ENCODE measurements around the gene C2CD2L. TPM values are rescaled to one million over a fixed set of nuclear protein-coding genes. Genes with fewer than 3 reads are reported as not detected.

C2CD2L gene
- total and polyA plus RNA-seq, 2 of the 13 experiments (the other 11 are each of a cell fraction or from before 2014, with no cell fraction given) = 3.7 to 5.5 TPM

DNA sequence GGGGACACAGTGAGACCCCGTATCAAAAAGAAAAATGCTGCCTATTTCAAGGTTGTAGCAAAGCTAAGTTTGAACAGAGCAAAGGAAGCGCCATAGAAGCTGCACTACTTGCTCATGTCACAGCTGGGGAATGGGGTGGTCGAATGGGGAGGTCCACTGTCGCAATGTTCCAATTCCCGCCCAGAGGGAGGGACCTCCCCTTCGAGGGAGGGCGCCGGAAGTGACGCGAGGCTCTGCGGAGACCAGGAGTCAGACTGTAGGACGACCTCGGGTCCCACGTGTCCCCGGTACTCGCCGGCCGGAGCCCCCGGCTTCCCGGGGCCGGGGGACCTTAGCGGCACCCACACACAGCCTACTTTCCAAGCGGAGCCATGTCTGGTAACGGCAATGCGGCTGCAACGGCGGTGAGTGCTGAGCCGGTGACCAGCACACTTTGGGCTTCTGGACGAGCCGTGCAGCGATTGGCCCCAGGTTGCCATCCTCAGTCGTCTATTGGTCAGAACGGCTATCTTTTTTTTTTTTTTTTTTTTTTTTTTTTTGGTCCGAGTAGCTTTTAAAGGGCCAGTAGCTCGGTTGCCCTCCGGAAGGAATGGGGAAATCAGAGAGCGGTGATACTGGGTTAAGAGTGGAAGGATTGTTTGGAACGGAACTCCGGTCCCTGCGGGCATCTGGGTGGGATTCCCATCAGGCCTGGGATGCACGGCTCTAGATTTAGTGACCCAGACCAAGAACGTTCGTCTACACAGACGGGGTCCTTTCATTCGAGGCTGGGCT lies 22.3 kb upstream of the C2CD2L start, which contains the start of gene HMBS (continued):
- TF ChIP-seq, protein P1, sequence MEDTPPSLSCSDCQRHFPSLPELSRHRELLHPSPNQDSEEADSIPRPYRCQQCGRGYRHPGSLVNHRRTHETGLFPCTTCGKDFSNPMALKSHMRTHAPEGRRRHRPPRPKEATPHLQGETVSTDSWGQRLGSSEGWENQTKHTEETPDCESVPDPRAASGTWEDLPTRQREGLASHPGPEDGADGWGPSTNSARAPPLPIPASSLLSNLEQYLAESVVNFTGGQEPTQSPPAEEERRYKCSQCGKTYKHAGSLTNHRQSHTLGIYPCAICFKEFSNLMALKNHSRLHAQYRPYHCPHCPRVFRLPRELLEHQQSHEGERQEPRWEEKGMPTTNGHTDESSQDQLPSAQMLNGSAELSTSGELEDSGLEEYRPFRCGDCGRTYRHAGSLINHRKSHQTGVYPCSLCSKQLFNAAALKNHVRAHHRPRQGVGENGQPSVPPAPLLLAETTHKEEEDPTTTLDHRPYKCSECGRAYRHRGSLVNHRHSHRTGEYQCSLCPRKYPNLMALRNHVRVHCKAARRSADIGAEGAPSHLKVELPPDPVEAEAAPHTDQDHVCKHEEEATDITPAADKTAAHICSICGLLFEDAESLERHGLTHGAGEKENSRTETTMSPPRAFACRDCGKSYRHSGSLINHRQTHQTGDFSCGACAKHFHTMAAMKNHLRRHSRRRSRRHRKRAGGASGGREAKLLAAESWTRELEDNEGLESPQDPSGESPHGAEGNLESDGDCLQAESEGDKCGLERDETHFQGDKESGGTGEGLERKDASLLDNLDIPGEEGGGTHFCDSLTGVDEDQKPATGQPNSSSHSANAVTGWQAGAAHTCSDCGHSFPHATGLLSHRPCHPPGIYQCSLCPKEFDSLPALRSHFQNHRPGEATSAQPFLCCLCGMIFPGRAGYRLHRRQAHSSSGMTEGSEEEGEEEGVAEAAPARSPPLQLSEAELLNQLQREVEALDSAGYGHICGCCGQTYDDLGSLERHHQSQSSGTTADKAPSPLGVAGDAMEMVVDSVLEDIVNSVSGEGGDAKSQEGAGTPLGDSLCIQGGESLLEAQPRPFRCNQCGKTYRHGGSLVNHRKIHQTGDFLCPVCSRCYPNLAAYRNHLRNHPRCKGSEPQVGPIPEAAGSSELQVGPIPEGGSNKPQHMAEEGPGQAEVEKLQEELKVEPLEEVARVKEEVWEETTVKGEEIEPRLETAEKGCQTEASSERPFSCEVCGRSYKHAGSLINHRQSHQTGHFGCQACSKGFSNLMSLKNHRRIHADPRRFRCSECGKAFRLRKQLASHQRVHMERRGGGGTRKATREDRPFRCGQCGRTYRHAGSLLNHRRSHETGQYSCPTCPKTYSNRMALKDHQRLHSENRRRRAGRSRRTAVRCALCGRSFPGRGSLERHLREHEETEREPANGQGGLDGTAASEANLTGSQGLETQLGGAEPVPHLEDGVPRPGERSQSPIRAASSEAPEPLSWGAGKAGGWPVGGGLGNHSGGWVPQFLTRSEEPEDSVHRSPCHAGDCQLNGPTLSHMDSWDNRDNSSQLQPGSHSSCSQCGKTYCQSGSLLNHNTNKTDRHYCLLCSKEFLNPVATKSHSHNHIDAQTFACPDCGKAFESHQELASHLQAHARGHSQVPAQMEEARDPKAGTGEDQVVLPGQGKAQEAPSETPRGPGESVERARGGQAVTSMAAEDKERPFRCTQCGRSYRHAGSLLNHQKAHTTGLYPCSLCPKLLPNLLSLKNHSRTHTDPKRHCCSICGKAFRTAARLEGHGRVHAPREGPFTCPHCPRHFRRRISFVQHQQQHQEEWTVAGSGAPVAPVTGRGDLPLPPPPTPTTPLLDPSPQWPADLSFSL (CRISPR knock-in tag; IDR thresholded peaks at IDR 0.05) = no peak
- TF ChIP-seq ZNF546 (CRISPR knock-in tag; conservative IDR thresholded peaks at IDR 0.05) = no peak
- no peak for TF ChIP-seq KMT2B (CRISPR knock-in tag; IDR thresholded peaks at IDR 0.05)
- TF ChIP-seq ZKSCAN8 (CRISPR knock-in tag; IDR thresholded peaks at IDR 0.05; ENCODE audit: borderline replicate concordance) = peak; percentile 33; the same call in 1 of the 2 replicates
- TF ChIP-seq CREB1 (IDR thresholded peaks at IDR 0.05) = peak; percentile 89
- peak; percentile 96 for TF ChIP-seq CREB1 (CRISPR knock-in tag; IDR thresholded peaks at IDR 0.05)
- no peak for TF ChIP-seq NR1H2 (CRISPR knock-in tag; IDR thresholded peaks at IDR 0.05; ENCODE audit: borderline replicate concordance, low read depth)
- TF ChIP-seq BHLHE40 (IDR thresholded peaks at IDR 0.05; ENCODE audit: low read length) = no peak
- TF ChIP-seq ZNF558 (CRISPR knock-in tag; IDR thresholded peaks at IDR 0.05; ENCODE audit: borderline replicate concordance) = no peak
- no peak for TF ChIP-seq TOPORS (CRISPR knock-in tag; IDR thresholded peaks at IDR 0.05)
- TF ChIP-seq ZNF460 (CRISPR knock-in tag; IDR thresholded peaks at IDR 0.05; ENCODE audit: borderline replicate concordance) = no peak
- TF ChIP-seq ZSCAN22 (CRISPR knock-in tag; IDR thresholded peaks at IDR 0.05) = no peak
- no peak for TF ChIP-seq NCOA2 (CRISPR knock-in tag; IDR thresholded peaks at IDR 0.05)
- TF ChIP-seq RAD51 (IDR thresholded peaks at IDR 0.05; ENCODE audit: borderline replicate concordance) = no peak
- no peak for TF ChIP-seq RCOR2 (CRISPR knock-in tag; IDR thresholded peaks at IDR 0.05)
- peak; percentile 94 for TF ChIP-seq CEBPB (IDR thresholded peaks at IDR 0.05; ENCODE audit: borderline replicate concordance, low read depth, low read length)
- no peak for TF ChIP-seq ZNF713 (CRISPR knock-in tag; IDR thresholded peaks at IDR 0.05)
- no peak for TF ChIP-seq ZNF616 (CRISPR knock-in tag; IDR thresholded peaks at IDR 0.05; ENCODE audit: low read depth)
- TF ChIP-seq EHMT2 (IDR thresholded peaks at IDR 0.05; ENCODE audit: borderline replicate concordance, low read depth, low read length) = no peak
- no peak for TF ChIP-seq ZNF878 (CRISPR knock-in tag; IDR thresholded peaks at IDR 0.05)
- TF ChIP-seq ZBTB3 (CRISPR knock-in tag; IDR thresholded peaks at IDR 0.05; ENCODE audit: borderline replicate concordance, low read depth) = no peak
- no peak for TF ChIP-seq ZFP62 (CRISPR knock-in tag; IDR thresholded peaks at IDR 0.05)
- no peak for TF ChIP-seq ZNF644 (CRISPR knock-in tag; IDR thresholded peaks at IDR 0.05; ENCODE audit: low read depth)
- TF ChIP-seq, protein P2, sequence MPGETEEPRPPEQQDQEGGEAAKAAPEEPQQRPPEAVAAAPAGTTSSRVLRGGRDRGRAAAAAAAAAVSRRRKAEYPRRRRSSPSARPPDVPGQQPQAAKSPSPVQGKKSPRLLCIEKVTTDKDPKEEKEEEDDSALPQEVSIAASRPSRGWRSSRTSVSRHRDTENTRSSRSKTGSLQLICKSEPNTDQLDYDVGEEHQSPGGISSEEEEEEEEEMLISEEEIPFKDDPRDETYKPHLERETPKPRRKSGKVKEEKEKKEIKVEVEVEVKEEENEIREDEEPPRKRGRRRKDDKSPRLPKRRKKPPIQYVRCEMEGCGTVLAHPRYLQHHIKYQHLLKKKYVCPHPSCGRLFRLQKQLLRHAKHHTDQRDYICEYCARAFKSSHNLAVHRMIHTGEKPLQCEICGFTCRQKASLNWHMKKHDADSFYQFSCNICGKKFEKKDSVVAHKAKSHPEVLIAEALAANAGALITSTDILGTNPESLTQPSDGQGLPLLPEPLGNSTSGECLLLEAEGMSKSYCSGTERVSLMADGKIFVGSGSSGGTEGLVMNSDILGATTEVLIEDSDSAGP (CRISPR knock-in tag; IDR thresholded peaks at IDR 0.05; ENCODE audit: borderline replicate concordance) = peak; percentile 99
- no peak for TF ChIP-seq ZNF251 (CRISPR knock-in tag; IDR thresholded peaks at IDR 0.05)

All from HepG2 (cell line).